Stimulated activated CD4-positive, alpha-beta T cell treated with anti-CD3 and anti-CD28 coated beads, Interleukin-15, amount 100 ng/mL, for 24 hours (primary cell): ENCODE data around the gene SLC25A11.

Source experiments
- DNase-seq: peaks from one replicate; pipeline ENCODE4 v3.0.0-alpha.2; 2020

The SLC25A11 gene

GRCh38 chr17:4965311-4965986 lies 25.6 kb upstream of the SLC25A11 start:
- no peak for DNase-seq

- DNase-seq, result no peak
These were observed 20.6 kb upstream of the SLC25A11 start for GRCh38 chr17:4960279-4960922.

GRCh38 chr17:4959261-4959965 lies 19.6 kb upstream of the SLC25A11 start:
- no peak for DNase-seq

- no peak for DNase-seq
These were observed 18.3 kb upstream of the SLC25A11 start for GRCh38 chr17:4958102-4958501.

GRCh38 chr17:4956493-4957061 lies 16.7 kb upstream of the SLC25A11 start:
- peak; percentile 66 for DNase-seq

- DNase-seq, result no peak
These were observed 15.2 kb upstream of the SLC25A11 start for GRCh38 chr17:4955091-4955490.

- no peak for DNase-seq
These were observed 13.7 kb upstream of the SLC25A11 start for GRCh38 chr17:4953451-4953961.

GRCh38 chr17:4951486-4951885 lies 11.6 kb upstream of the SLC25A11 start:
- DNase-seq, result no peak

- no peak for DNase-seq
These were observed 10.9 kb upstream of the SLC25A11 start, which contains the start of gene ENO3 for GRCh38 chr17:4950746-4951204. TSS of gene ENO3 (plus strand) at chr17:4951119. CDS start at chr17:4951830, 711 bp downstream.

GRCh38 chr17:4950075-4950745 lies 10.4 kb upstream of the SLC25A11 start:
- DNase-seq, result peak; percentile 62

GRCh38 chr17:4949321-4950074 lies 9.7 kb upstream of the SLC25A11 start:
- peak; percentile 89 for DNase-seq

GRCh38 chr17:4948931-4949320 lies 9.1 kb upstream of the SLC25A11 start:
- DNase-seq, result peak; percentile 84

- peak; percentile 95 for DNase-seq
These were observed 8.5 kb upstream of the SLC25A11 start, which contains the start of gene PFN1 for GRCh38 chr17:4948166-4948930. TSS of gene PFN1 (minus strand) at chr17:4948530. CDS start at chr17:4948394, 136 bp downstream.

GRCh38 chr17:4947411-4948165 lies 7.7 kb upstream of the SLC25A11 start:
- peak; percentile 80 for DNase-seq

- no peak for DNase-seq
These were observed 7.2 kb upstream of the SLC25A11 start for GRCh38 chr17:4947010-4947410.

GRCh38 chr17:4946312-4946976 lies 6.6 kb upstream of the SLC25A11 start:
- no peak for DNase-seq

- DNase-seq, result no peak
These were observed 6.1 kb upstream of the SLC25A11 start for GRCh38 chr17:4945944-4946280.

GRCh38 chr17:4945176-4945943 lies 5.5 kb upstream of the SLC25A11 start:
- peak; percentile 92 for DNase-seq
